GM23248 (cell line): ENCODE data around the gene NBEA.

Experiments
- EZH2 ChIP-seq: fragments of 200-600 bp; sonication (generic); IDR thresholded peaks from 2 replicates; pipeline ENCODE4 v1.6.1; 2018; ENCODE audit warnings: antibody characterized with exemption, mild to moderate bottlenecking; ENCODE audit not compliant: insufficient read depth, poor library complexity, severe bottlenecking
- EZH2phosphoT487 ChIP-seq: fragments of 200-600 bp; sonication (generic); IDR thresholded peaks from 2 replicates; pipeline ENCODE4 v1.6.1; 2018; ENCODE audit warnings: antibody characterized with exemption, moderate library complexity, mild to moderate bottlenecking, low read depth; ENCODE audit not compliant: insufficient read depth

GRCh38 chr13:34971473-34971872 lies 29.4 kb downstream of the NBEA start:
- TF ChIP-seq EZH2 (no peak), EZH2phosphoT487 (no peak)
